Activated CD4-positive, alpha-beta T cell treated with anti-CD3 and anti-CD28 coated beads for 1 hour (primary cell): ENCODE results near the gene PTCHD1.

Source experiments
- DNase-seq: peaks from one replicate; pipeline ENCODE4 v3.0.0-alpha.2; 2020

The PTCHD1 gene

GRCh38 chrX:23364416-23364815 is 29.8 kb downstream of the PTCHD1 start:
- no peak for DNase-seq

- no peak for DNase-seq
These were observed 30.9 kb downstream of the PTCHD1 start for GRCh38 chrX:23365541-23365940.

GRCh38 chrX:23366914-23367313 is 32.3 kb downstream of the PTCHD1 start:
- no peak for DNase-seq

DNA sequence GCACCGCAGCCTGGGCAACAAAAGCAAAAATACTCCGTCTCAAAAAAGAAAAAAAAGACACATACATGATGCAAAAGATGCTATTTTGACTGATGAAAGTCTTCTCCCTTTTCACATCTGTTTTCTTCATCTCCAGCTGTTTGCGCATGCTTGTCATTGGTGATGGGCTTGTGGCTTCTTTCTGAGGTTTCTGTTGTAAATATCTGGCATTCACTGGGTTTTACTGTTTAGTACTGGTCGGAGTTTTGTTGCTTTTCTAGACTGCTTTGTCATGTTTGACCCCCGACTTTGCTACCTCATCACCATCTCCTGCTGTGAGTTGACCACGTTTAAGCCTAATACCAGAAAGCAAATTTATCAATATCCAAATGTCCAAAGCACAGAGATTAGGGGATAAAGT is 34.4 kb downstream of the PTCHD1 start:
- DNase-seq, result no peak

DNA sequence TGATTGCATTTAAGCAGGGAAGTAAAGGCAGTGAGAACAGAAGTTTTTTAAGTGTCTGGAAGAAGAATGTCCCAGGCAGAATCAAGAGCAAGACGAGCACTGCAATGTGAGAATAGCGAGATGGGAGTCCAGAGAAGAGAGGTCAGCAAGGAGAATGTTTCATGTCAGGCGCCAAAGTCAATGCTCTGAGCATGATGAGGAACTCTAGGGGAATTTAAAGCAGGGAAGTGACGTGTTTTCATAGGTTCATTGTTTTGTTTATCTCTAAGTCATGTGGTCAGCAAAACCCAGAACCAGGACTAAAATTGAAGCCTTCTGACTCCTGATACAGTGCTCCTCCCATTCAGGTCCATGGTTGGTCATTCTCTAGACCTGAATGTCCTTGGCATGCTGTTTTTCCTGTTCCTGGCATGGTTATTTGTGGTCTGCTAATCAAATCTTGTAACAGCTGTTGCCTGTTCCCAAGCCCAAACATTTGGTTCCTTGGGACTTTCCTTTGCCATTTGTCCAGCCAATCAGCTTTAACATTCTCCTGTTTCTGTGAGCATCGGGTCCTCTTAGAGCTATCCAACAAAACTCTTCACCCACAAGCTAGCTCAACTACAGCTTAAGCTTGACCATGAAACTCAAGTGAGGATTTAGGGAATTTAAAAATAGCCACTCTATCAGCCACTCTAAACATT is 37.7 kb downstream of the PTCHD1 start:
- no peak for DNase-seq

DNA sequence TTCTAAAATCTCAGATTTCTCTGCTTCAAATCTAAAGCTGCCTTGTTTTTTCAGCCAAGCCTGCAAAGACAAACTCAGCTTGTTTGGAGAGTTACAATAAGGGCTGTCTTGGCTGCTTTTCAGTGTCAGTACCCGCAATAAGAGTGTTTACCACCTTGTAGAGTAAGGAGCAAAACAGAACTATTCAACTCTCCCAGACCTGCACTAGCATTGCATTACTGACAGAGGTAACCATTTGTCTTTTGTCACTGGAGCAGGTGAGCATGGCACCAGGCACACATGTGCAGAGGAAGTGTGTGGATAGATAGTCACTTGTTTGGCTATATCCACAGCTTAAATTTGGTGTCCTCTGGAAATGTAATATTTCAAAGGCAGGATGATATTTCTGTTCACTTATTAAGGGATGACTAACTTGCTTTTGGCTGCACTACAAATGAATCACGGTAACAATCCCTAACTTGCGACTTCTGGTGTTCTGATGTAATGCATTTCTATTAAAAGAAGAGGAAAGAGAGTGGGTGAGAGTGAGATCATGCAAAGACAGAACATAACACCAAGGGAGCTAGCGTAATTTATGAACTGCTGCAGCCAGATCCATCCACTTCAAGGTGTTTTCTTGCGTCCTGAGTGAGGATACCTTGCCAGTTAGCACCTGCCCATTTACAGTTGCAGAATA is 38.6 kb downstream of the PTCHD1 start:
- no peak for DNase-seq

DNA sequence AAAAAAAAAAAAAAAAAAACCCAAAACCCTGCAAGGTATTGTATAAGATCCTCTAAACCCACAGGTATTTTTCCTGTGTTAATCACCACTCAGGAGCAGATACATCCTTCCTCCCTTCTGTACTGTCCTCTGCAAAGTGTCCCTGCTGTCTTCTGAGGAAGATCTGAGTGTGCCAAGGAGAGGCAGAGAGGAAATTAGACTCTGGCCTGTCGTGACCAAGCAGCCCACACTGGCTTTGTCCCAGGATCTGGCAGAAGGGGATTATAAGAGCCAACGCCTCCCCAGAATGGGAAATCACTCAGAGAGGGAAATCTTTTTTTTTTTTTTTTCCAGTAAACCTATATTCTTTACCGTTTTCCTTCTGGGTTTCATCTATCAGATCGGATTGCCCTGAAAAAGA is 39.6 kb downstream of the PTCHD1 start:
- no peak for DNase-seq

DNA sequence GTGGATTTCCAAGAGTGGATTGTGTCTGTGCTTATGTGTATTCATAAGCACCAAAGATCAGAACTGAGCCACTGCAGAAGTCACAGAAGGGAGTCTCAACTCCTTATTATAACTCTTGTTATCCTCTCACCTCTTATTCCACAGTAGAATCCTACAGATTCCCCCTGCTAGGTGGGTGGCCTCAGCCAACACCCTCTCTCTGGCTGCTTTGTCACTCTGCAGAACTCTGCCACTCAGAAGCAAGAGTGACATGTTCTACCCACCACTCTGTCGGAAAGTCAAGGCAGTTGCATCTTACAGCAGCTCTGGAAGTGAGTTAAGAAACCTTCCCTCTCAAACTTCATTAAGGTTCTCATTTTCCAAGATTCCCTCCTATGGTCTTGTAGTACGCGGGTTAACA is 41.9 kb downstream of the PTCHD1 start:
- no peak for DNase-seq

DNA sequence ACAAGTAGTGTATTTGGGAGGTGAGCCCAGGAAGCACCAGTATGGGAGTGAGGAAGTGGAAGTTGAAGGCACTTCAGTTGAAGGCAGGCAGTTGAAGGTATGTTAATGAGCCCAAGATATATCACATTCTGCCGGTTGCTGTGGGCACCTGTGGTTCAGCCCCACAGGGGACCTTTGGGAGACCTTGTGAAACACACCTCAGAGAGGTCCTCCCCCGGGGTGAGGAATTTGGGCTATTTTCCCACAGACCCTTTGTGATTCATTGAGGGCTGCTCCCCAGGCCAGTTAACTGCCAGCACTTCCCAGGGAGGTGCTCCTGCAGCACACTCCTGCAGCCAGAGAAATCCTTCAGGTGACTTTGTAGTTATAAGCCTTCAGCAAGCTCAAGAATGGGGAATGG is 45.9 kb downstream of the PTCHD1 start:
- no peak for DNase-seq

DNA sequence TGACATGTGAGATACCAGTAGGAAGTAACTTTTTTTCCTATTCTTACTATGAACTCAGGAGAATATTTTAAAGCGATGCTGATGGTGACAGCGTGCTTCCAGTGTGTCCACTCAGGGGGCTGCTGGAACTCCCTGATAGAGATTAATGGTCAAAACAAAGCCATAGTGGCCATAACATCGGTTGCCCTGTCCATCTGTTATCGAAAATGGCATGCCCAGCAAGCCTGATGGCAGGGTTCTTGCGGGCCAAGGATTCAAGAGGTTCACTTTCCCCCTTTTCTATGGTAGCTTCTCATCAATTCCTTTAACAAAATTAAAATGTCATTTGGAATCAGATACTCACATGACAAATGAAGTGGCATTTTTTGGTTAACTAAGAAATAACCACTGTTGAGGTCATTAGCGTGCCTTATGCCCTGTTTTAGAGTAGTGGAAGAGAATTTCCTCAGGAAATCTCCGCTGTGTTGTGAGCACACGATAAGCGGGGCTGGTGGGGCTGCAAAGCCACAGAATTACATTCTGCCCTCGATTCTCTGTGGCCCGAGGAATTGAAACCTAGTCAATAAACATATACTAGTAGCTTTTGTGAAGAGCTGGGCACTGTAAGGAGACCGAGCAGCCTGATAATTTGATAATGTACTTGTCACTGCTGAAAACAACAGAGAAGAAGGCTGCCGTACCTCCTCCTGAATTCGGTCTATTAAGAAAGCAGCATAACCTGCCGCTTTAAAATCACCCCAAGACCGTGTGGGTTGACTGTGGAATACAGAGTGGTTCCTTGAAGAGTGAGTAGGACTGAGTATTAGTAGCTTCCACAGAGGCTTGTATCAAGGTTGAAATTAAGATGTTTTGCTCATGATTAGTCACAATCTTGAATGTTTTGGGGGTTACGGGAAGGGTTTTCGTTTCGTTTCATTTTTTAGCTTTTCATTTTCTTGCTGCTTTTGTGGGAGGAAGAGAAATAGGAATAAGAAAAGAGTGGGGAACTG is 46.7 kb downstream of the PTCHD1 start:
- DNase-seq, result no peak

GRCh38 chrX:23382572-23382971 is 47.9 kb downstream of the PTCHD1 start:
- DNase-seq, result no peak

DNA sequence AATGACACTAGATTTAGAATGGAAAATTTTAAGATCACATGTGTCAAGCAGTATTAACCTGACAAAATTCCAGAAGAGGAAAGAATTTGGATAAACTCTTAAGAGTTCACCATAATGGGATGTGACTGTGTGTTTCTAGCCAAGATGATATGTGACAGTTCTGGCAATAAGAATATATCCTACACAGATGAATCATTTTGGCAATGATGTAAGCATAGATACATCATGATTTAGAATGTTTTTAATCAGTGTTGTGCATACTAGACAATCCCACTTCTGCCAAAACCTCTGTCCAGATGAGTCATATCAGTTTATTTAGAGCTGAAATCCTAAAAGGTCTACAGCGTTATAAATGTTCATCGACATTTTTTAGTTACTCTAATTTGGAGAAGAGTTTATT is 48.8 kb downstream of the PTCHD1 start:
- DNase-seq, result no peak

DNA sequence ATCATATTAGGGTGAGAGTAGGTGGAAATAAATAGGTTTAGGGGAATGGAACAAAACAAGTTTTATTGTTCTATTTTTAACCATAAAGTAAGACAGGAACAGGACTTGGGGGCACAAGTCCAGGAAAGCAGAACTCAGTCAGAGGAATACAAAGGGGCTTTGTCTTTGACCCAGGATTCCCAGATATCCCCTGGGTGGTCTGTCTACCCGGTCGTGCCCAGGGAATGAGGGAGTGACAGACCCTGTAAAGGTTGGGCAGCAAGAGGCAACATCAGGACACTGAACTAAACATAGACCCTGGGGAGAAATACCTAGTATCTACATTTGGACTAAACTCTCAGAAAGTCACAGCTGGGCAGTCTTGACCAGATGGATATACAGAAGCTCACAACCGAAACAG is 50.6 kb downstream of the PTCHD1 start:
- no peak for DNase-seq

GRCh38 chrX:23386260-23386659 is 51.6 kb downstream of the PTCHD1 start:
- no peak for DNase-seq

DNA sequence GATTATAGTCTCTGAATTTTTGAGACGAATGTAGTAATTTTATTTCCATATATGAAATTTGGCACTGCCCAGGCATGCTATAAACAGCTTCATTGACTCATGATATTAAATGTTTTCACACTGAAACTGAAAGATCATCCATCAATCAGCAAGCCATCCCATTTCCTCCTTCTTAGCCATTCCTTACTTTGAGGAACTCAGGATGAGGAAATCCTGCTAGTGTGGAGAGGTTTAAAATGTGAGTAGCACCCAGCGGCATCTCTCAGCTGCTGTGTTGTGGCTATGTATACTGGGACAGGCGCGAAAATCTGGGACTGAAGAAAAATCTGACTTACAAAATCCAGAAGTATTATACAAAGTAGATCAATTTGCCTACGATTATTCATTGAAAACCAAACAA is 52.1 kb downstream of the PTCHD1 start:
- DNase-seq, result no peak

GRCh38 chrX:23387550-23388184 is 53.0 kb downstream of the PTCHD1 start:
- no peak for DNase-seq

- DNase-seq, result no peak
These were observed 54.6 kb downstream of the PTCHD1 start for GRCh38 chrX:23389196-23389792.

DNA sequence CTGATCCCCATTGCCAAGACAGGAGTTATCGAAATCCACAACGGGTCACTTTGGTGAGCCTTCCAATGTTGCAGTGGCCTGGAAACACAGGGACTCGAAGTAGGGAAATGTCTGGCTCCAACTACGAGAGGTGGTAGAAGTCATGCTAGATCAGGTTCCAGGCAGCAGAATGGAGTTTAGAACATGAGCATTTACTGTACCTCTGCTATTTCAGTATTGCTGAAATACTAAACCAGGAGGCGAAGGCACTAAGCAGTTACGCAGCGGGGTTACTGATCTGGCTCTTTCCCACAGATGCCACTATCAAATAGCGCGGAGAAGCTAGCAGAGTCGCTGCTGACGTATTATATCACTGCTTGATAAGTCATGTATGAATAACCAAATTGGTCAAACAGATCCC is 56.3 kb downstream of the PTCHD1 start:
- no peak for DNase-seq

- no peak for DNase-seq
These were observed 57.5 kb downstream of the PTCHD1 start for GRCh38 chrX:23392195-23392594.

GRCh38 chrX:23394421-23394820 is 59.8 kb downstream of the PTCHD1 start:
- no peak for DNase-seq

GRCh38 chrX:23396263-23396662 is 61.6 kb downstream of the PTCHD1 start:
- no peak for DNase-seq

DNA sequence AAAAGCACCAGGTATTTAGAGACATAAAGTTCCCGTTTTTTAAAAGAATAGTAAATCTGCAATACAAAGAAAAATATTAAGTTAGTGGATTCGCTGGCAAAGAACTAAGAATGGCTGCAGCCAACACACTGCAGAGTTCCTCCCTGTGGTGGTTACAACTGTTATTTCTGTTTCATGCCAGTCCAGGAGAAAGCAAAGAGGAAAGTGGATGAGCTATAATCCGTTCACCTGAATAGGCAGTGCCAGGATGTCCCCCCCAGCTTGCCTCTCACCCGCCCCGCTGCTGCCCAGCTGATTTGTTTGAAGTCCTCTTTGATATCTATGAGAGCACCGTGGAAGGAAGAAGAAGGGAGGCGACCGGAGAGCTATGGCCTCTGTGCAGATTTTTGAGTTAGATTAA is 63.9 kb downstream of the PTCHD1 start:
- no peak for DNase-seq

GRCh38 chrX:23403849-23404248 is 69.2 kb downstream of the PTCHD1 start:
- no peak for DNase-seq
